Astrocyte (in vitro differentiated cells and primary cell): ENCODE results near the gene CD68. TPM values are rescaled to one million over a fixed set of nuclear protein-coding genes. Genes with fewer than 3 reads are reported as not detected.
A peak's percentile ranks its signal among the peaks of the same experiment; 100 is the strongest.

Experiments used
- DNase-seq: peaks from one replicate; pipeline ENCODE4 v3.0.0-alpha.2; 2010; ENCODE audit warnings: low read depth
- FAIRE-seq: peaks from 2 replicates; lab custom pipeline; 2011; peaks lifted over from hg19 to GRCh38; lab: Jason Lieb, UNC
- H2AFZ ChIP-seq: 2 replicates; pipeline ENCODE4 v1.6.0; 2012; ENCODE audit warnings: low read depth, low read length, inconsistent platforms
- H3K27ac ChIP-seq: 2 replicates; pipeline ENCODE4 v1.5.1; 2011; ENCODE audit warnings: low read depth, low read length, inconsistent platforms
- H3K27me3 ChIP-seq: 2 replicates; pipeline ENCODE4 v1.6.0; 2011; ENCODE audit warnings: low read length, inconsistent platforms; ENCODE audit not compliant: insufficient read depth
- H3K36me3 ChIP-seq: 2 replicates; pipeline ENCODE4 v1.5.1; 2011; ENCODE audit warnings: low read length, inconsistent platforms; ENCODE audit not compliant: insufficient read depth
- H3K4me1 ChIP-seq: 2 replicates; pipeline ENCODE4 v1.5.1; 2011; ENCODE audit warnings: low read length, inconsistent platforms; ENCODE audit not compliant: insufficient read depth
- H3K4me2 ChIP-seq: 2 replicates; pipeline ENCODE4 v1.6.0; 2012; ENCODE audit warnings: low read length, inconsistent platforms
- H3K4me3 ChIP-seq: 2 replicates; pipeline ENCODE4 v1.5.1; 2011; ENCODE audit warnings: low read depth, mild to moderate bottlenecking, low read length, inconsistent platforms; ENCODE audit not compliant: insufficient read depth
- H3K79me2 ChIP-seq: 2 replicates; pipeline ENCODE4 v1.6.0; 2012; ENCODE audit warnings: mild to moderate bottlenecking, low read length, inconsistent platforms; ENCODE audit not compliant: insufficient read depth
- H3K9ac ChIP-seq: 2 replicates; pipeline ENCODE4 v1.6.0; 2012; ENCODE audit warnings: mild to moderate bottlenecking, low read length, inconsistent platforms
- H3K9me3 ChIP-seq: 2 replicates; pipeline ENCODE4 v1.5.1; 2012; ENCODE audit warnings: low read depth, mild to moderate bottlenecking, low read length, inconsistent platforms; ENCODE audit not compliant: insufficient read depth
- H4K20me1 ChIP-seq: 2 replicates; pipeline ENCODE4 v1.6.0; 2012; ENCODE audit warnings: low read length, inconsistent platforms; ENCODE audit not compliant: insufficient read depth
- H3K27ac Mint-ChIP-seq: one replicate; pipeline ENCODE4 v1.8.0; 2021; ENCODE audit warnings: mild to moderate bottlenecking, mixed read lengths; ENCODE audit not compliant: unreplicated experiment
- H3K27me3 Mint-ChIP-seq: one replicate; pipeline ENCODE4 v1.8.0; 2021; ENCODE audit warnings: low read depth, mixed read lengths; ENCODE audit not compliant: unreplicated experiment
- H3K36me3 Mint-ChIP-seq: one replicate; pipeline ENCODE4 v1.8.0; 2021; ENCODE audit warnings: low read depth, mixed read lengths; ENCODE audit not compliant: unreplicated experiment
- H3K4me1 Mint-ChIP-seq: one replicate; pipeline ENCODE4 v1.8.0; 2021; ENCODE audit warnings: low read depth, mixed read lengths; ENCODE audit not compliant: unreplicated experiment
- H3K4me3 Mint-ChIP-seq: one replicate; pipeline ENCODE4 v1.8.0; 2021; ENCODE audit warnings: mild to moderate bottlenecking, moderate library complexity, mixed read lengths; ENCODE audit not compliant: unreplicated experiment
- H3K9me3 Mint-ChIP-seq: one replicate; pipeline ENCODE4 v1.8.0; 2021; ENCODE audit warnings: mild to moderate bottlenecking, mixed read lengths; ENCODE audit not compliant: unreplicated experiment
- EZH2 ChIP-seq: IDR thresholded peaks from 2 replicates; pipeline ENCODE4 v1.6.1; 2012; ENCODE audit warnings: mild to moderate bottlenecking, low read length, inconsistent platforms; ENCODE audit not compliant: insufficient read depth
- total RNA-seq: library from RNA; stranded (reverse); gene quantifications from 2 replicates; pipeline ENCODE4 v1.2.1, GENCODE V29; 2021
- TF ChIP-seq, protein P1 (sequence below): IDR thresholded peaks from 2 replicates; pipeline ENCODE4 v1.5.1; 2011; ENCODE audit warnings: low read depth, mild to moderate bottlenecking, inconsistent platforms, low read length, moderate library complexity; ENCODE audit not compliant: insufficient read depth

Gene CD68
- total RNA-seq, 1 donor from 2014 or later = 4.4 TPM

DNA sequence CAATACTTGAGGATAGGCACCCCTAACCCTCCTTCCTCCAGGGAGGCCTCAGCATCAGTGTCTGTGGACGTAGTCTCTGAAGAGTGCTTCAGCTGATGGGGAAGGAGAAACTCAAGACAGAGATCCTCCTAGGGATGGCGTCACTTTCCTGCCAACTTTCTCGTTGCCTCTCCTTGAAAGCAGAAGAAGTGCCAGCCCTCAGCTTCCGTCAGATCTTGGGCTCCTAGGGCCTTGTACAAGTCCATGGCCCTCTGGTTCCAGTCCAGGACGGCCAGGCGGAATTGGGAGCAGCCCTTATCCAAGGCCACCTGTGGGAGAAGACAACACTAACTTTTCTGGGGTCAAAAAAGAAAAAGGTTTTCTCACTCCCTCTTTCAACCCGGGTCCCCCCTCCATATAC lies 46.9 kb downstream of the CD68 start:
- Histone ChIP-seq H4K20me1 (peaks cover 6% of the 10 kb centered on the region), H3K9me3 (no peaks in the 10 kb centered on the region), H3K79me2 (peaks cover 10% of the 10 kb centered on the region), H3K4me3 (peak overlapping the region; percentile 72), H3K9ac (no peak overlapping the region), H3K27me3 (no peaks in the 10 kb centered on the region), H3K27ac (no peak overlapping the region), H3K4me1 (peaks cover 6% of the 10 kb centered on the region), H3K36me3 (no peaks in the 10 kb centered on the region), H3K4me2 (peak overlapping the region; percentile 99), H2AFZ (no peak overlapping the region)
- no peak for DNase-seq
- H3K4me3 Mint-ChIP-seq = peak overlapping the region; percentile 89
- peak overlapping the region; percentile 53 for H3K27ac Mint-ChIP-seq
- H3K4me1 Mint-ChIP-seq = no peaks in the 10 kb centered on the region
- TF ChIP-seq, protein P1, sequence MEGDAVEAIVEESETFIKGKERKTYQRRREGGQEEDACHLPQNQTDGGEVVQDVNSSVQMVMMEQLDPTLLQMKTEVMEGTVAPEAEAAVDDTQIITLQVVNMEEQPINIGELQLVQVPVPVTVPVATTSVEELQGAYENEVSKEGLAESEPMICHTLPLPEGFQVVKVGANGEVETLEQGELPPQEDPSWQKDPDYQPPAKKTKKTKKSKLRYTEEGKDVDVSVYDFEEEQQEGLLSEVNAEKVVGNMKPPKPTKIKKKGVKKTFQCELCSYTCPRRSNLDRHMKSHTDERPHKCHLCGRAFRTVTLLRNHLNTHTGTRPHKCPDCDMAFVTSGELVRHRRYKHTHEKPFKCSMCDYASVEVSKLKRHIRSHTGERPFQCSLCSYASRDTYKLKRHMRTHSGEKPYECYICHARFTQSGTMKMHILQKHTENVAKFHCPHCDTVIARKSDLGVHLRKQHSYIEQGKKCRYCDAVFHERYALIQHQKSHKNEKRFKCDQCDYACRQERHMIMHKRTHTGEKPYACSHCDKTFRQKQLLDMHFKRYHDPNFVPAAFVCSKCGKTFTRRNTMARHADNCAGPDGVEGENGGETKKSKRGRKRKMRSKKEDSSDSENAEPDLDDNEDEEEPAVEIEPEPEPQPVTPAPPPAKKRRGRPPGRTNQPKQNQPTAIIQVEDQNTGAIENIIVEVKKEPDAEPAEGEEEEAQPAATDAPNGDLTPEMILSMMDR = no peak
- no peak for TF ChIP-seq EZH2
- H3K36me3 Mint-ChIP-seq = peaks cover 4% of the 10 kb centered on the region
- peaks cover 4% of the 10 kb centered on the region for H3K27me3 Mint-ChIP-seq
- FAIRE-seq = no peak
- no peaks in the 10 kb centered on the region for H3K9me3 Mint-ChIP-seq

DNA sequence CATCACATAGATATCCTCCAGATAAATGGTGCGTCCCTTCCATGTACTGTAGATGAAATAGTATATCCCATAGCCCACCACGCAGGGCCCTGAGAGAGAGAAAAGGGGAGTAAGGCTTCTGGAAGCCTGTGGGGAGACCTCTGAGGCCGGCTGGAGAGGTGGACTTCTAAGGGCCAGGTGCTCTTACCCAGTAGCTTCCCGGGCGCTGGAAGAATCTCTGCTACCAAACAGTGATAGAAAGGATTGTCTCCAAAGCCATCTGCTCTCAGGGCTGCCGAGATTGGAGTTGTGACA lies 47.5 kb downstream of the CD68 start:
- peaks cover 6% of the 10 kb centered on the region for H4K20me1 ChIP-seq
- no peaks in the 10 kb centered on the region for H3K4me1 Mint-ChIP-seq
- H3K4me3 Mint-ChIP-seq = peak overlapping the region; percentile 89
- H3K36me3 ChIP-seq = no peaks in the 10 kb centered on the region
- no peaks in the 10 kb centered on the region for H3K9me3 Mint-ChIP-seq
- peak overlapping the region; percentile 72 for H3K4me3 ChIP-seq
- peak overlapping the region; percentile 87 for H3K27ac Mint-ChIP-seq
- H3K27me3 Mint-ChIP-seq = peaks cover 7% of the 10 kb centered on the region
- peak overlapping the region; percentile 99 for H3K4me2 ChIP-seq
- H3K79me2 ChIP-seq = peaks cover 10% of the 10 kb centered on the region
- H3K9me3 ChIP-seq = no peaks in the 10 kb centered on the region
- H3K27ac ChIP-seq = peak overlapping the region; percentile 14
- H2AFZ ChIP-seq = peak overlapping the region; percentile 74
- TF ChIP-seq, protein P1 = no peak
- TF ChIP-seq EZH2 = no peak
- H3K9ac ChIP-seq = peak overlapping the region; percentile 92
- FAIRE-seq (no peak), DNase-seq (no peak)
- peaks cover 4% of the 10 kb centered on the region for H3K36me3 Mint-ChIP-seq
- peaks cover 6% of the 10 kb centered on the region for H3K4me1 ChIP-seq
- H3K27me3 ChIP-seq = no peaks in the 10 kb centered on the region

DNA sequence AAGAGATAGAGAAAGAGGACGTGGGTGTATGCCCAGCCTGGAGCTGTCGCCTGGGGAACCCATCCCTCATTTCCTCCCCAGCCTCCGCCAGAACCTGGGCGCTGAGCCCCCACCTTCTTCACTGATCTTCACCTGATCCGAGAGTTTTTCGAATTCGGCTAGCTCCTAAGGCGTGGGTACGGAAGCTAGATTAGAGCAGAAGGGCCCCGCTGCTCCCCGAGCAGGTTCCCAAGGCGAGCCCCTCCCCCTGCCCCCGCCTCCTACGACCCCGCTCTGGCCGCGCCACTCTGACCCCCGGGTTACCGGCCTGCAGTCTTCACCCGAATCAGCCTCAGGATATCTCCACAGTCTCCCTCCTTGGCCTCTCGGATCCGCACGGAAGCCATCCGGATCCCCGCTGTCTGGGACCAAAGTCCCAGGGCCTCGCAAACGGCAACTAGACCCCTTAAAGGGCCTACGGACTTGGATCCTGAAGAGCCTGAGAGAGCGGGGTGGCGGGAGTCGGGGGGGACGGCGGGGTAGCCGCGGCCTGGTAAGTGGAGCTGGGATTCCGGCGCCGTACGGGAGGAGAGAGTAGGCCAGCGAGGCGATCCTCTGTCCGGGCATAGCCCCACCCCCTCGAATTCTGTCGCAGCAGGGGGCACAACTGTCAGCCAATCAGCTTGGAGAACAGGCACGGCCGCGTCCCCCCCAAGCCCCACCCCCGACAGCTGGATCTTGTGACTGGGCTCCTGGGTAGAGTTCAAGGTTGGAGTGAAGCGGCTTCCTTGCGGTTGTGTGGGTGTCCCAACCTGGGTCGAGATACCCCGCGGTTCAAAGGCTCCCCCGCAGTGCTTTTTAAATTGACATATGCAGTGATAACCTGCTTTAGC lies 48.0 kb downstream of the CD68 start, which contains the start of gene SAT2:
TSS of gene SAT2 (minus strand) at position 572 of the 872 bp plus-strand sequence. CDS start at position 386, 186 bp downstream.
- H4K20me1 ChIP-seq = peaks cover 6% of the 10 kb centered on the region
- peak within 1 kb of the TSS; percentile 72 for H3K4me3 ChIP-seq
- H3K79me2 ChIP-seq = peaks cover 10% of the 10 kb centered on the region
- Mint-ChIP-seq H3K27ac (peak within 1 kb of the TSS; percentile 87), H3K27me3 (peaks cover 7% of the 10 kb centered on the region), H3K4me3 (peak within 1 kb of the TSS; percentile 89), H3K36me3 (peaks cover 4% of the 10 kb centered on the region), H3K4me1 (no peaks in the 10 kb centered on the region), H3K9me3 (no peaks in the 10 kb centered on the region)
- no peaks in the 10 kb centered on the region for H3K36me3 ChIP-seq
- peak within 1 kb of the TSS; percentile 82 for H2AFZ ChIP-seq
- peak within 1 kb of the TSS; percentile 99 for H3K4me2 ChIP-seq
- no peaks in the 10 kb centered on the region for H3K9me3 ChIP-seq
- H3K27ac ChIP-seq = peak within 1 kb of the TSS; percentile 70
- H3K27me3 ChIP-seq = no peaks in the 10 kb centered on the region
- TF ChIP-seq, protein P1 = no peak
- TF ChIP-seq EZH2 = no peak
- peaks cover 6% of the 10 kb centered on the region for H3K4me1 ChIP-seq
- DNase-seq (peak; percentile 81), FAIRE-seq (no peak)
- H3K9ac ChIP-seq = peak within 1 kb of the TSS; percentile 92
